Uterus (tissue), 2 donors: ENCODE measurements around the gene DNAJC30.

ENCODE experiments used
- CTCF ChIP-seq, 4 experiments: fragments of 200-600 bp in 2 of 4; fragments of 450-650 bp in 2 of 4; sonication (generic) in 2 of 4; IDR thresholded peaks; one replicate each; pipeline ENCODE4 v1.5.1; 2016 to 2019; ENCODE audit warnings: antibody characterized with exemption in 4 of 4, mild to moderate bottlenecking in 2 of 4, moderate library complexity in 1 of 4
- POLR2A ChIP-seq, 2 donors: fragments of 450-650 bp; IDR thresholded peaks; one replicate each; pipeline ENCODE4 v1.6.1; 2016; ENCODE audit warnings: antibody characterized with exemption in 2 of 2, mild to moderate bottlenecking in 1 of 2, moderate library complexity in 1 of 2

DNA sequence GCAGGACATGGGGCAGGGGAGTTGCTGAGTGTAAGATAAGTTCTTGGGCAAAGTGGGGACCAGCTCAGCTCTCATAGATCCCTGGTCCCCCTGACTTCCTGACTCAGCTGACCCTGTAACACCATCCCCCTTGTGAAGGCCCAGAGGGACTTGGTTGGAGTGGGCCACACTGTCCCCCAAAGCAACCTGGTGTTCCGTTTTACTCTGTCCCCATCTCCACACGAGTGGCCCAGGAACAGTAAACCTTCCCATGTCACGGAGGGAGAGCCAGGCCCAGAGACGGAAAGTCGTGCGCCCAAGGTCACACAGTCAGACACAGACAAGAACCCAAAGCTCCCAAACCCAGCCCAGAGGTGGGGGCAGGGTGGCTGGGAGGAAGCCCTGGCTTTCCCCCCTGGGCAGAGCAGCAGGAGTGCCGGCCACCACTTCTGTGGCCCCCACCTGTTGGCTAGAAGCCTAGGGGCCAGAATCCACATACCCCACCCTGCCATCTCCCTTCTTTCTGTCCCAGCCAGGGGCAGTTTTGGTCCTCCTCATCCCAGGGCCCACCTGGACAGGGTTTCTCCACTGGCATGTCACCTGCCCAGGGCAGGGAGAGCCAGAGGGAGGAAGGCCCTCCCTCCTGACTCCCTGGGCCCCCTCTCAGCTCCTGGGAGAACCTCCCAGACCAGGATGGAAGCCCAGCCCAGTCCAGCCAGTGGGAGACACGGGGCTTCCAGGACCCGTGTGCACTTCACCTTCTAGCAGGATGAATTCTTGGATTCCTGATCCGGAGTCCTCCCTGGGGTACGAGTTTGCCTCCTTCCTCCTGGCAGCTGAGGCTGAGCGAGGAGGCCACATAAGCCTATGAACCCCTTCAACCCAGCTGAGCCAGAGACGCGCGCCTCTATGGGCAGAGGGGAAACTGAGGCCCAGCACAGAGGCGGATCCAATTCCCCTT, 36.2 kb downstream of the DNAJC30 start:
- TF ChIP-seq CTCF (IDR thresholded peaks at IDR 0.05) (no peak), POLR2A (IDR thresholded peaks at IDR 0.05) (no peak)
